Neuronal stem cell (in vitro differentiated cells): ENCODE data around the gene NECTIN2.

Experiments
- DNase-seq: peaks from one replicate; pipeline ENCODE4 v3.0.0-alpha.2; 2013; ENCODE audit warnings: low spot score
- H2AFZ ChIP-seq: one replicate; pipeline ENCODE4 v1.6.1; 2013; ENCODE audit warnings: mild to moderate bottlenecking, low read length, inconsistent platforms
- H2AK5ac ChIP-seq: 2 replicates; pipeline ENCODE4 v1.6.1; 2013; ENCODE audit warnings: low read depth, mild to moderate bottlenecking, inconsistent platforms, low read length, moderate library complexity, mixed read lengths
- H2BK120ac ChIP-seq: 2 replicates; pipeline ENCODE4 v1.6.1; 2013; ENCODE audit warnings: low read depth, mild to moderate bottlenecking, inconsistent platforms, low read length, moderate library complexity, mixed read lengths
- H2BK12ac ChIP-seq: one replicate; pipeline ENCODE4 v1.6.1; 2013; ENCODE audit warnings: low read length, inconsistent platforms
- H2BK15ac ChIP-seq: 2 replicates; pipeline ENCODE4 v1.6.1; 2013; ENCODE audit warnings: mild to moderate bottlenecking, low read length, inconsistent platforms, mixed read lengths
- H2BK5ac ChIP-seq: one replicate; pipeline ENCODE4 v1.6.1; 2013; ENCODE audit warnings: inconsistent platforms, mild to moderate bottlenecking, low read length, moderate library complexity
- H3K14ac ChIP-seq: one replicate; pipeline ENCODE4 v1.6.1; 2013; ENCODE audit warnings: low read length, inconsistent platforms
- H3K18ac ChIP-seq: 2 replicates; pipeline ENCODE4 v1.6.1; 2013; ENCODE audit warnings: low read length, inconsistent platforms
- H3K23ac ChIP-seq: 2 replicates; pipeline ENCODE4 v1.6.1; 2013; ENCODE audit warnings: low read depth, mild to moderate bottlenecking, mixed read lengths, low read length, inconsistent platforms; ENCODE audit not compliant: poor library complexity
- H3K27ac ChIP-seq: replicated peaks from 3 replicates; pipeline ENCODE4 v1.5.1; 2013; ENCODE audit warnings: low read length, inconsistent platforms
- H3K27me3 ChIP-seq, 3 experiments: 2 replicates each; pipeline ENCODE4 v1.6.1; 2013; ENCODE audit warnings: low read length in 3 of 3, mild to moderate bottlenecking in 2 of 3, inconsistent platforms in 1 of 3, low read depth in 1 of 3, mixed read lengths in 1 of 3, moderate library complexity in 1 of 3; ENCODE audit not compliant: control insufficient read depth in 3 of 3, insufficient read depth in 3 of 3
- H3K36me3 ChIP-seq, 2 donors: replicated peaks in 1 of 2; 2 replicates each; pipeline ENCODE4 v1.6.1; 2013; ENCODE audit warnings: low read length in 2 of 2; ENCODE audit not compliant: control insufficient read depth in 2 of 2, insufficient read depth in 2 of 2
- H3K4ac ChIP-seq: 2 replicates; pipeline ENCODE4 v1.6.1; 2013; ENCODE audit warnings: inconsistent platforms, mild to moderate bottlenecking, low read length, moderate library complexity
- H3K4me1 ChIP-seq, 2 donors: 1 replicate in 1 of 2; 2 replicates in 1 of 2; pipeline ENCODE4 v1.6.1; 2013; ENCODE audit warnings: low read length in 2 of 2, low read depth in 1 of 2; ENCODE audit not compliant: control insufficient read depth in 2 of 2, insufficient read depth in 1 of 2
- H3K4me2 ChIP-seq: one replicate; pipeline ENCODE4 v1.6.1; 2013; ENCODE audit warnings: mild to moderate bottlenecking, low read length, inconsistent platforms; ENCODE audit not compliant: insufficient read depth, poor library complexity, severe bottlenecking
- H3K4me3 ChIP-seq, 2 donors: 2 replicates each; pipeline ENCODE4 v1.5.1; 2013; ENCODE audit warnings: low read length in 2 of 2, mild to moderate bottlenecking in 2 of 2, inconsistent platforms in 1 of 2, moderate library complexity in 1 of 2
- H3K79me1 ChIP-seq: one replicate; pipeline ENCODE4 v1.6.1; 2013; ENCODE audit warnings: low read depth, mild to moderate bottlenecking, inconsistent platforms, low read length, moderate library complexity
- H3K9ac ChIP-seq: one replicate; pipeline ENCODE4 v1.6.1; 2013; ENCODE audit warnings: mild to moderate bottlenecking, low read depth, low read length, inconsistent platforms; ENCODE audit not compliant: poor library complexity
- H3K9me3 ChIP-seq, 2 donors: replicated peaks in 1 of 2; 2 replicates each; pipeline versions ENCODE3 to v1.6.1; 2013; ENCODE audit warnings: low read length in 2 of 2, mild to moderate bottlenecking in 2 of 2, inconsistent platforms in 1 of 2, low read depth in 1 of 2, mixed read lengths in 1 of 2, moderate library complexity in 1 of 2; ENCODE audit not compliant: control insufficient read depth in 2 of 2, insufficient read depth in 1 of 2
- H4K8ac ChIP-seq: one replicate; pipeline ENCODE4 v1.6.1; 2013; ENCODE audit warnings: low read depth, mild to moderate bottlenecking, inconsistent platforms, low read length, moderate library complexity
- H4K91ac ChIP-seq: one replicate; pipeline ENCODE4 v1.6.1; 2013; ENCODE audit warnings: low read length, low read depth, mild to moderate bottlenecking, inconsistent platforms; ENCODE audit not compliant: poor library complexity
- WGBS, 2 donors: extraction: QIAGEN DNeasy Blood & Tissue Kit; methylation state at CpG; one replicate each; pipeline ENCODE4 v1.1.7; 2013; ENCODE audit warnings: missing lambda C conversion rate in 2 of 2, mixed read lengths in 1 of 2; ENCODE audit not compliant: insufficient read length in 2 of 2, insufficient replicate concordance in 1 of 2; ENCODE audit errors: extremely low coverage in 2 of 2; 5-methylcytosine and 5-hydroxymethylcytosine counted together

The NECTIN2 gene

GRCh38 chr19:44872661-44873060 lies 26.6 kb downstream of the NECTIN2 start:
- Histone ChIP-seq H4K8ac (no peak overlapping the region), H3K4ac (no peak overlapping the region), H3K27me3 (no peaks in the 10 kb centered on the region), H2BK5ac (no peak overlapping the region), H2BK120ac (no peak overlapping the region), H3K4me3 (no peak overlapping the region), H3K9ac (no peak overlapping the region), H3K18ac (no peak overlapping the region), H2BK12ac (no peak overlapping the region), H3K23ac (no peak overlapping the region), H3K27ac (no peak overlapping the region), H2BK15ac (no peak overlapping the region), H4K91ac (no peak overlapping the region), H3K4me2 (no peak overlapping the region), H3K79me1 (peaks cover 20% of the 10 kb centered on the region), H3K14ac (no peak overlapping the region), H2AFZ (no peak overlapping the region), H2AK5ac (no peak overlapping the region), H3K9me3 (no peaks in the 10 kb centered on the region), H3K36me3 (peaks cover 70 to 91% of the 10 kb centered on the region in 2 donors), H3K4me1 (no peaks in the 10 kb centered on the region)
- no peak for DNase-seq
- WGBS, 2 donors: no CpG with 5 or more reads among the region's 4 CpGs

- no peak overlapping the region for H3K4me2 ChIP-seq
- H2BK15ac ChIP-seq: no peak overlapping the region
- peaks cover 17% of the 10 kb centered on the region for H3K79me1 ChIP-seq
- WGBS, 2 donors: no CpG with 5 or more reads among the region's 16 CpGs
- H3K14ac ChIP-seq: no peak overlapping the region
- H3K27ac ChIP-seq: no peak overlapping the region
- no peak overlapping the region for H3K18ac ChIP-seq
- H4K91ac ChIP-seq: no peak overlapping the region
- H3K23ac ChIP-seq: peak overlapping the region; percentile 19
- no peak overlapping the region for H2AFZ ChIP-seq
- no peaks in the 10 kb centered on the region for H3K9me3 ChIP-seq
- no peak overlapping the region for H3K4ac ChIP-seq
- no peak for DNase-seq
- no peaks in the 10 kb centered on the region for H3K27me3 ChIP-seq
- no peak overlapping the region for H2AK5ac ChIP-seq
- no peaks in the 10 kb centered on the region for H3K4me1 ChIP-seq
- H3K4me3 ChIP-seq: no peak overlapping the region
- H2BK5ac ChIP-seq: no peak overlapping the region
- H2BK12ac ChIP-seq: no peak overlapping the region
- H3K36me3 ChIP-seq: peaks cover 72 to 94% of the 10 kb centered on the region in 2 donors
- peak overlapping the region; percentile 35 for H3K9ac ChIP-seq
- H4K8ac ChIP-seq: peak overlapping the region; percentile 6
- H2BK120ac ChIP-seq: no peak overlapping the region
Observed at GRCh38 chr19:44874317-44874716, 28.2 kb downstream of the NECTIN2 start.

- Histone ChIP-seq H2BK120ac (no peak overlapping the region), H4K91ac (no peak overlapping the region)
- no CpG with 5 or more reads among the region's 22 CpGs for WGBS, 2 donors
Observed at GRCh38 chr19:44875666-44876451, 29.8 kb downstream of the NECTIN2 start.

DNA sequence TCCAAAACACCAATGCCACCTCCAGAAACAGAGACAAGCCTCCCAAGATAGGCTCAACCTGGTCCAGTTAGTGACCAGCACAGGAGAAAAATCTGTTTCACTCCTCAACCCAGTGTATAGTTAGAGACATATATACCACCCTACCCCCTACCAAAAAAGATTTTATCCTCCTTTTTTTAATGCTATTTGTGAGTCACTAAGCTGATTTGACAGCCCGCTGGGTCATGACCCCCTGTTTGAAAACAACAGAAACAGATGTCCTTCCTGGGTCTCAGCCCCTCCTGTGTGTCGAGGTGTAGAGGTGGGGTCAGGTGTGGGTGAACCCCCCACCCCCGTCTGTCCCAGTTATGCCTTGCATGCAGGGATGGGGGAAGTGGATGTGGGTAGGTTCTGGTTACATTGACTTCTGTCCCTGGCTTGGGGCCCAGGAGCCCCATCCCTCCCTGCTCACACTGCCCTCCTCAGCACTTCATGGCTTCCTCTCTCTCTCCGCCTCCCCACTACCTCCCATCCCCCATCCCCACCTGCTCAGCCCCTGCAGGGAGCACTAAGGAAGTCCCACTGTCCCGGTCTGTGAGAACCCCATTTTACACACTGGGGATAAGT lies 30.9 kb downstream of the NECTIN2 start:
- no peak overlapping the region for H2AFZ ChIP-seq
- H3K18ac ChIP-seq: no peak overlapping the region
- no peak overlapping the region for H2BK15ac ChIP-seq
- H4K8ac ChIP-seq: no peak overlapping the region
- no peak overlapping the region for H2BK12ac ChIP-seq
- no CpG with 5 or more reads among the region's 5 CpGs for WGBS, 2 donors
- H3K9me3 ChIP-seq: no peaks in the 10 kb centered on the region
- peaks cover 71 to 81% of the 10 kb centered on the region in 2 donors for H3K36me3 ChIP-seq
- peaks cover 15% of the 10 kb centered on the region for H3K79me1 ChIP-seq
- no peak overlapping the region for H2BK120ac ChIP-seq
- no peak overlapping the region for H3K4ac ChIP-seq
- H3K4me2 ChIP-seq: no peak overlapping the region
- H3K4me1 ChIP-seq: no peaks in the 10 kb centered on the region
- no peak overlapping the region for H3K4me3 ChIP-seq
- no peak overlapping the region for H3K23ac ChIP-seq
- no peak overlapping the region for H2AK5ac ChIP-seq
- no peaks in the 10 kb centered on the region for H3K27me3 ChIP-seq
- H3K27ac ChIP-seq: no peak overlapping the region
- no peak overlapping the region for H4K91ac ChIP-seq
- no peak overlapping the region for H2BK5ac ChIP-seq
- H3K9ac ChIP-seq: peak overlapping the region; percentile 32
- H3K14ac ChIP-seq: no peak overlapping the region
- DNase-seq: no peak

More at GRCh38 chr19:44875666-44876451, 29.8 kb downstream of the NECTIN2 start:
- H3K4ac ChIP-seq: no peak overlapping the region
- no peak overlapping the region for H2AFZ ChIP-seq
- H3K36me3 ChIP-seq: peaks cover 72 to 89% of the 10 kb centered on the region in 2 donors
- no peak overlapping the region for H4K8ac ChIP-seq
- H3K23ac ChIP-seq: no peak overlapping the region
- H3K14ac ChIP-seq: no peak overlapping the region
- H2BK12ac ChIP-seq: no peak overlapping the region
- H3K9me3 ChIP-seq: no peaks in the 10 kb centered on the region
- no peak overlapping the region for H3K18ac ChIP-seq
- H3K4me2 ChIP-seq: no peak overlapping the region
- H2BK15ac ChIP-seq: no peak overlapping the region
- peak overlapping the region; percentile 7 for H3K9ac ChIP-seq
- no peak overlapping the region for H3K27ac ChIP-seq
- DNase-seq: no peak
- H3K27me3 ChIP-seq: no peaks in the 10 kb centered on the region
- H2BK5ac ChIP-seq: no peak overlapping the region
- no peaks in the 10 kb centered on the region for H3K4me1 ChIP-seq
- no peak overlapping the region for H3K4me3 ChIP-seq
- H3K79me1 ChIP-seq: peaks cover 17% of the 10 kb centered on the region
- no peak overlapping the region for H2AK5ac ChIP-seq
